Urothelium cell line (cell line): ENCODE results near the gene KRR1.
A peak's percentile ranks its signal among the peaks of the same experiment; 100 is the strongest.
"Not testable (repeated sequence)": the region's sequence is repeated elsewhere in the genome, so short reads cannot be mapped to it uniquely, and the experiment has no call there.

Source experiments
- DNase-seq: peaks from one replicate; pipeline ENCODE4 v3.0.0; 2011; ENCODE audit warnings: low spot score, mixed read lengths
- FAIRE-seq: peaks from 2 replicates; lab custom pipeline; 2011; peaks lifted over from hg19 to GRCh38; lab: Jason Lieb, UNC

KRR1 gene

DNA sequence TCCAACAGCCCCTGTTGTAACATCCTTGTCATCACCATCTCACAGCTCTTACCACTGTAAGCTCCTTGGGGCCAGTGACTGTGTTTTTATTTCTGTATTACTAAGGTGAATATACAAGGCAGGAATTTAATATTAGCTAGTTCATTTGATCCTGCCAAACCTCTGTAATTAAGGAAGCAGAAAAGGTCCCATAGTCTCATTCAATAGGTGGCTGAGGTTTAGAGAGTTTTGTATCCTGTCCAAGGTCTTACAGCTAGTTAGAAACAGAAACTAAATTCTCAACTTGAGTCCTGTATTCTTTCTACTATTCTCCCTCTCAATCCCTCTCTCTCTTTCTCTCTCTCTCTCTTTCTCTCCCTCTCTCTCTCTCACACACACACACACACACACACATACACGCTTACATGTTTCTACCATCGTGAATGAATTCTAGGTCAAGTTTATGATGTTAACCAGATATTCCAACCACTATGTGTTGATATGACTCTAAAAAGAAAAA, 31.4 kb downstream of the KRR1 start:
- no peak for FAIRE-seq

DNA sequence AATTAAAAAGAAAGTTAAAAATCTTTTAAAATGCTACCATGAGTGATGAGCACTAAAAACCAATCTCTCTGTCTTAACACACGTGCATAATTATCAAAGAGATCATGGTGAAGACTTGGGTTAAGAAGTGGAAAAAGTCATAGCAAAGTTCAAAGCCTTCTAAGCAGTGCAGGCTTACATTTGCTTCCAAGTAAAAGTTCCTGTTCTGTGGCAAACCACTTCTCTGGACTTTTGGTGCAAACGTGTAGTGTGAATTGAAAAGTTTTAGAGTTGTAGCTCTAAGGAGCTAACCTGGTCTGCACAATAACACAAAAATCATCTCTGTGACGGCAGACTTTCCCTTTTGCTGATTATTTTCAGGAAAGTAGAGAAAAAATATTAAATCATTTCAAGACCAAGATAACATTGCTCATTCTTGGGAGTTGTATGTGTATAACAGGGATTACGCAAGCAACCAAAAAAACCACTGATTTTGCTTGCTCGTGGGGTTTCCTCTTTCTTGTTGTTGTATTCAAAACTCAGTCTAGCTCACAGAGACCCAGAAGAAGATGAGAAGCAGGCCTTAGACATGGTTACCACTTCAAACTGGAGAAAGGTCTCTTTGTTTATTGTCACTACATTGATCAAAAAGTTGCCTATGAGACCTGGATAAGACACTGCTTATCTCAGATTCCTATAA, 33.2 kb downstream of the KRR1 start:
- FAIRE-seq (no peak), DNase-seq (no peak)

More for the DNA sequence above, 31.4 kb downstream of the KRR1 start:
- DNase-seq: no peak

DNA sequence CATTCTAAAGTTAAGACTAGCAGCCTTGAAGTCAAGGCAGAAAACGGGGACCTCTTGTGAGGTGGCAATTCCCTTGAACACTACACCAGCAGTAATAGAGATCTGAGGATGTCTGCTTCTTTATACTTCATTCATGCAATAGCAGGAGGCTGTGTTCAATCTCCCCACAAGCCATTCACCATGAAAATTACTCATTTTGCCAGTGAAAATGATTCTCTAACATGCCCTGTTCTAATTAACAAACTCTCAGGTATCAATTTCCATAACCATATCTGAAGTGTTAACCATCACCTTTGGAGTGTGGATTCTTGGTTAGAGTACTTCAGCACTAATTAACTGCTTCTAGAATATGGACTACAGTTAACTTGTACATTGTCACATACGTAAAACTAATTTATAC, 34.3 kb downstream of the KRR1 start:
- FAIRE-seq: no peak

DNA sequence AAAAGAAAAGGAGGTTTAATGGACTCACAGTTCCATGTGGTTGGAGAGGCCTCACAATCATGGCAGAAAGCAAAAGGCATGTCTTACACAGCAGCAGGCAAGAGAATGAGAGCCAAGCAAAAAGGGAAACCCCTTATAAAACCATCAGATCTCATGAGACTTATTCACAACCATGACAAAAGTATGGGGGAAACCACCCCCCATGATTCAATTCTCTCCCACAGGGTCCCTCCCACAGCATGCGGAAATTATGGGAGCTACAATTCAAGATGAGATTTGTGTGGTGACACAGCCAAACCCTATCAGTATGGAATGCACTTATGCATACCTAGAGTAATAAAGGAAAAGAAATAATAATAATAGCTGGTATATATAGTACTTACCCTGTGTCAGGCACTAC, 35.3 kb downstream of the KRR1 start:
- DNase-seq: no peak
- no peak for FAIRE-seq

More for the DNA sequence above, 34.3 kb downstream of the KRR1 start:
- DNase-seq: no peak

DNA sequence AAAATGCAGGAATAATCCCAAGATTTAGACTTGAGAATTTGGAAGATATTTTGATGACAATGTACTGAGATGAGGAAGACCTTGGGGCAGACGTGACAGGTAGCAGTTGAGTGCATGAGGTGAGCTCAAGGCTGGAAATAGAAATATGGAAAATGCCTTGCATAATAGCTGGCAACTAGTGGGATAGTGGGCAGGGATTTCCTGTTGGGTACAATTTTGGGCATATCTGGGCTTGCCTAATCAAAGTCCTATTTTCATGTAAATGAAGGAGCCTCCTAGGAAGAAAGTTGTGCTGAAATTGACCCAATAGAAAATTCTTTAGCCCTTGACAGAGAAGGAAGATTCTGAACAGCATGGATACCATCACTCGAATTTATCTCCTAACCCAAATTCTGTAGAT, 37.3 kb downstream of the KRR1 start:
- FAIRE-seq (no peak), DNase-seq (no peak)

DNA sequence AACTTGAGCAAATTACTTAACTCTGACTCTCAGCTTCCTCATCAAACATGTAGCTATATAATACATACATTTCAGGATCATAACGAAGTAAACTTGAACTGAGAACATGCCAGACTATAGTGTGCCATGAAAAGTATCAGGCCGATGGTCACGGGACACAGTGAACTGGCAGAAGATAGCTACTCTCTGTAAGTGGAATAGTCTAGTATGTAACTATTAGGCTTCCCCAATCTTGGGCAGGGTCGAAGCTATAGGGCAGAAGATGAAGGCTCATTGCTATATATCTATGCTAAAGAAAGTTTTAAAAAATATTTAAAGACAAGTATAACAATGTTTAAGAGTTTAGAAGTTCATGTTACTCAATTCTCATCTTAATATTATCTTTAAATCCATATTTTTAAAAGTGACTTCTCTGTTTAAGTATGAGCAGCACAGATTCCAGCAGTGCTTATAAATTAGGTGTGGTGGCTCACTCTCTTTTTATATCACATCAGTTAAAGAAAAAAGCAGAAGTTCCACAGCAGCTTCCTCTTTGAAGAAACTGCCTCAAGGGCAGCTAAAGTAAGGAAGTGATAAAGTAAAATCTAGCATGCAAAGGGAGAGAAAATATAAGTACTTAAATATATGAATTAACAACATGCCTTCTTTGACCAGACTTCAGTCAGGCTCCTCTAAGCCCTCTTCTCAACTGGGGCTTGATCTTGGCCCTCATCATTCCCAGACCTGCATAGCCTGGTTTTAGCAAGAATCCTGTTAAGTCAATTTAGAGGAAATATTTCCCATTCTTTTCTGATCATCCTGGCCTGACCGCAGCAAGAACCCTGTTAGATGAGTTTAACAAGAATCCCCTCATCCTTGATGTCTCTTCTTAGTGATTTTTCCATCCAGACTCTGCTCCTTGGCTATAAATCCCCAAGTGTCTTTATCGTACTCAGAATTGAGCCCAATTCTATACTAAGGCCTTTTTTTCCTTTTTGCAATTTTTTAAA, 39.2 kb downstream of the KRR1 start:
- no peak for DNase-seq
- FAIRE-seq: no peak

DNA sequence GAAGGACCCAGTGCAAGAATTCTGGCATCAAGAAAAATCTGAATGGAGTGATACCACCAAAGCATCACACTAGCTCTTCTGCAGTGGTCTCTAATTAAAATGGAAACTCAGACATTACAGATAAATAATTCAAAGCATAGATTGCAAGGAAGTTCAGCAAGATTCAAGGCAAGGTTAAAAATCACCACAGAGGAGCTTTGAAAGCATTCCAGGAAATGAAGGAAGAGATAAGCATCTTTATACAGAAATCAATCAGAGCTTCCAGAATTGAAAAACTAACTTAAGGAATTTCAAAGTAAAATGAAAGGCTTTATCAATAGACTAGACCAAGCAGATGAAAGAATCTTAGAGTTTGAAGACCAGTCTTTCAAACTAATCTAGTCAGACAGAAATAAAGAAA, 51.2 kb downstream of the KRR1 start:
- DNase-seq: no peak
- no peak for FAIRE-seq

DNA sequence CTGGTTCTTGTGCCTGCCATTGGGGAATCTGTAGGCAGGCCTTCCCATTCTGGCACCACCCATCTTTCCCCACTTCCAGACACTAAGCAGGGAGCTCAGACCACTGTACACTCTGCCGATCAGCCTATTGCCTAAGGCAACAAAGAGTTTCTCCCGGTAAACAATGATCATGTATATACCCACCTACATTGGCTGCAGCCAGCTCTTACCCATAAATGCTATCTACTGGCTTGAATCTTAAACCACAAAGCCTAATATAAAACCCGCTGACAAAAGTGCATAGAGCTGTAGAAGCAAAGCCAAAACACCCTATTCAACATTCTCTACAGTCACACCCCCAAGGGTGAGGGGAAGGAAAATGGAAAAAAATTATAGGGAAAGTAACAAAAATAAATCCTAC, 51.7 kb downstream of the KRR1 start:
- DNase-seq (no peak), FAIRE-seq (no peak)

DNA sequence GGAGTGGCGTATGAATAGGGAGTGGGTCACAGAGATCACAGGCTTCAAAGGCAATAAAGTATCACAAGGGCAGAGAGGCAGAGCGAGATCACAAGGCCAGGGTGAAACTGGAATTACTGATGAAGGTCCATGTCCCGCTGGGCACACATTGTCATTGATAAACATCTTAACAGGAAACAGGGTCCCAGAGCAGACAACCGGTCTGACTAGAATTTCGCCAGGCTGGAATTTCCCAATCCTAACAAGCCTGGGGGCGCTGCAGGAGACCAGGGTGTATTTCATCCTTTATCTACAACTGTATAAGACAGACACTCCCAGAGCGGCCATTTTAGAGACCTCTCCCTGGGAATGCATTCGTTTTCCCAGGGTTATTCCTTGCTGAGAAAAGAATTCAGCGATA, 53.5 kb downstream of the KRR1 start:
- DNase-seq, FAIRE-seq: not testable (repeated sequence)

DNA sequence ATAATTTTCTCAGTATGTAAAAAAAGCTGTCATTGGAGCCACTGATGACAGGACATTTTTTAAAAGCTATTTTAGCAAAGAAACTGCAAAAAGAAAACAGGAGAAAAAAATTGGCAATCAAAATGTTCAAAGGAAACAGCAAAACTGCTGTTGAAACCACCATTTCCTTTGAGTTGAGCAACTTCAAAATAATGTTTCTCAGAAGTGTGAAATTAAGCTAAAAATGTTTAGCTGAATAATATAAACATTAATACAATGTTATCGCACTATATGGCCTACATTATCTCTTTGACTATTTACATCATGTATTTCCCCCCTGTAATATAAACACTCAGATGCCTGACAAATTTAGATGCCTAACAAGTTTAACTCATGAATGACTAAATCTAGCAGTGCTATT, 54.2 kb downstream of the KRR1 start:
- FAIRE-seq (no peak), DNase-seq (no peak)

DNA sequence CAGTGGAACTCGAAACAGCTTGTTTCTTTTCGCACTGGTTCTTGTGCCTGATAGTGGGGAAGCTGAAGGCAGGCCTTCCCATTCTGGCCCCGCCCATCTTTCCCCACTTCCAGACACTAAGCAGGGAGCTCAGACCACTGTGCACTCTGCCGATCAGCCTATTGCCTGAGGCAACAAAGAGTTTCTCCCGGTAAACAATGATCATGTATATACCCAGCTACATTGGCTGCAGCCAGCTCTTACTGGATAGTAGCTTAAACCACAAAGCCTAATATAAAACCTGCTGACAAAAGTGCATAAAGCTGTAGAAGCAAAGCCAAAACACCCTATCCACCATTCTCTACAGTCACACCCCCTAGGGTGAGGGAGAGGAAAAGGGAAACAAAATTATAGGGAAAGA, 55.6 kb downstream of the KRR1 start:
- DNase-seq (no peak), FAIRE-seq (peak; percentile 23)

DNA sequence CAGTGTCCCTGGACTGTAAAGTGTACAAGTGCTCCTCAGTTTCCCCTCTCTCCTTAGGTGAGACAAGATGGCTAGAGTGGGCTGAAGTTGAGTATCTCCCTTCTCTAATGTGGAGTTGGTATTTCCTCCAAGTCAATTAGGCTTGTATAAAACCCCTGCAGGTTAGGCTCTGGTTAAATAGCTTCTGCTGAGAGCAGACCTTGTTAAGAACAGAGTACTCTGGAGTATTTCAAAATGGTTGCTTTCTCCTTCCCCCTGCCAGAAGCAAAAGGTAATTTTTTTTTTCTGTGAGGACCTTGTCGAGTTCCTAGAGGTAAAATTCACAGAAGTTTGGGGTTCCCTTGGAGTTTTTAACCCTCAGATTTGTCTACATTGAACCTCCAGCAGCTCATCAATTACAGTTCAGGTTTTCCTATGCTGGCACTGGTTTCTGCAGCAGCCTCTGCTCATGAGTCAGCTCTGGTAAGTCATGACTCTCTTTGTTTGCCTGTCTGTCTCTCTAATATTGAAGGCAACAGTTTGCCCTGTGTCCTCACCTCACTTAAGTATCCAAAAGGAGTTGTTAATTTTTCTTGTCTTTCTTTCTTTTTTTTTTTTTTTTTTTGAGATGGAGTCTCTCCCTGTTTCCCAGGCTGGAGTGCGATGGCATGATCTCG, 58.6 kb downstream of the KRR1 start:
- FAIRE-seq (no peak), DNase-seq (peak; percentile 11)

DNA sequence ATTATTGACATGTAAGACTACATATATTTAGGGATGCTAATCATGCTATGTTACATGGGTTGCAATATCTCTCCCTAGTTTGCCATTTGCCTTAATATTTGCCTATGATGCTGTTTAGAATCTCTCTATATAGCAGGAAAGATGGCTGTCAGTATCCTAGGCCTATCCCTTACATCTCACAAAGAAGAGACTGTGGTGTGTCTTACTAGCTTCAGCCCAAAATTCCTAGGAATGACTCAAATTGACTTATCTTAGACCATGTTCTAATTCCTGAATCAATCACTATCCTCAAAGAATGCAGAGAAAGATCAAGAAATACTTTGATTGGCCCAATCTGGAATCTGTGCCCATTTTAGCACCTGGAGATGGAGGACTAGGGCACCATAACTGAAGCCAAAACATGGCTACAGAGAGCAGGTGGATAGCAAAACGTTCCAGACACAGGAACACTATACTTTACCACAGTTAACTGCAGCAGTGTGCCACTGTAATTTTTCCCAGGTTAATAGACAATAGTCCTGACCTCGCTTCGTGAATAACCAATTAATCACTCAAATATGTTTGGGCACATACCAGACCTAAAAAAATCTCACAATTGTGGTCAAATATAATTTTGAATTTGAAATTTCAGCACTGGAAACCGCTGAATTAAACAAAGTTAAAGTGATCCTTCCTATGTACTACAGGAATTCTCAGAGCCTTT, 63.6 kb downstream of the KRR1 start:
- DNase-seq (no peak), FAIRE-seq (no peak)

DNA sequence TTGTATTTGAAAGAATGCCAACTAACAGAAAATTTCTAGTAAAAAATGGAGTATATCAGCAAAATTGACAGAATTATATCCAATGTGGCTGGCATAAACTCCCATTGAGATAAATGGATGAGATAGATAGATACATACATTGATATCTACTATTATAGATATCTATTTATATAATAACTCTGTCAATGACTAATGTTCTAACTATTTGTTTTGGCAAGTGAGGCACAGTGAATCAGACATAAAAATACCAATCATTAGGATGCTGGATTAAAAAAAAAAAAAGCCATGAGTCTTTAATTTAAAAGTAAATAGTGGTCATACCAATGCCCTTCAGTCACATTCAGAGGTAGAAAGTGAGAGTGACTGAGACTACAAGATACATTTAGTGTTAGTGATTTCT, 64.6 kb downstream of the KRR1 start:
- FAIRE-seq: no peak
- DNase-seq: peak; percentile 8

DNA sequence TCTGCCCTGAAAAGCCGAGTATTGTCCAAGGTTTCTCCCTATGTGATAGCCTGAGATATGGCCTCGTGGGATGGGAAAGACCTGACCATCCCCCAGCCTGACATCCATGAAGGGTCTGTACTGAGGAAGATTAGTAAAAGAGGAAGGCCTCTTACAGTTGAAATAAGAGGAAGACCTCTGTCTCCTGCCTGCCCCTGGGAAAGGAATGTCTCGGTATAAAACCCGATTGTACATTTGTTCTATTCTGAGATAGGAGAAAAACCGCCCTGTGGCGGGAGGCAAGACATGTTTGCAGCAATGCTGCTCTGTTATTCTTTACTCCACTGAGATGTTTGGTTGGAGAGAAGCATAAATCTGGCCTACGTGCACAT, 66.3 kb downstream of the KRR1 start:
- not testable (repeated sequence) for FAIRE-seq, DNase-seq

DNA sequence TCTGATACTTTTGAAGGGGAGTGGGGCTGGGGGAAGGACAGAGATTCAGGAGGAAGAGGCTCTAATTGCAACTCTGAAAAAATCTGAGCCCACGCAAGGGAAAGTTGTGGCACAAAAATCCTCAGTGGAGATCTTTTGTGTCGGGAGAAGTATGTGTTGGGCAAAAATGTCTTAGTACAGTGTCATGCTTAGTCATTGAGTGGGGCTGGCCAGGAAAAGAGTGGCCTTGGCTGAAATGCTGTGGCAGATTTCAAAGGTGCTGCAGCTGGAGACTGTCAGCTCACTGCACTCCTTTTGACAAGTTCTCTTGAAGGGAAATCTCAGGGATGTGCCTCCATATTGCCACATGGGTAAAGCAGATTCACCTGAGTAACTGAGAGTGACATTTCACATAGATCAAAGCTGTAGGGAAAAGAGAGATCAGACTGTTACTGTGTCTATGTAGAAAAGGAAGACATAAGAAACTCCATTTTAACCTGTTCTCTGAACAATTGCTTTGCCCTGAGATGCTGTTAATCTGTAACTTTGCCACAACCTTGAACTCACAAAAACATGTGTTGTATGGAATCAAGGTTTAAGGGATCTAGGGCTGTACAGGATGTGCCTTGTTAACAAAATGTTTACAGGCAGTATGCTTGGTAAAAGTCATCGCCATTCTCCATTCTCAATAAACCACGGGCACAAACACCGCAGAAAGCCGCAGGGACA, 66.8 kb downstream of the KRR1 start:
- FAIRE-seq (no peak), DNase-seq (peak; percentile 33)

DNA sequence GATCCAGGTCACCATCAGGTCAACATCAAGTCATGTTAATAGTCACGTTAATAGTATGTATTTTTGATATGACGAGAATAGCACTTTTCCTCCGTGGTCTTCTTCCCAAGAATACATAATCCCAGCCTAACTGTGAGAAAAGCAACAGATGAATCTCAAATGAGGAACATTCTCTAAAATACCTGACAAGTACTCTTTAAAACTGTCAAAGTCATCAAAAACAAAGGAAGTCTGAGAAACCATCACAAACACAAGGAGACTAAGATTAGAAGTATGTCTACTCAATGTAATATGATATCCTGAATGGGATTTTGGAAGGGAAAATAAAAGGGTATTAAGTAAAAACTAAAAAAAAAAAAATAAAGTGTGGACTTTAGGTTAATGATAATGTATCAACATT, 67.7 kb downstream of the KRR1 start:
- no peak for FAIRE-seq
- no peak for DNase-seq

DNA sequence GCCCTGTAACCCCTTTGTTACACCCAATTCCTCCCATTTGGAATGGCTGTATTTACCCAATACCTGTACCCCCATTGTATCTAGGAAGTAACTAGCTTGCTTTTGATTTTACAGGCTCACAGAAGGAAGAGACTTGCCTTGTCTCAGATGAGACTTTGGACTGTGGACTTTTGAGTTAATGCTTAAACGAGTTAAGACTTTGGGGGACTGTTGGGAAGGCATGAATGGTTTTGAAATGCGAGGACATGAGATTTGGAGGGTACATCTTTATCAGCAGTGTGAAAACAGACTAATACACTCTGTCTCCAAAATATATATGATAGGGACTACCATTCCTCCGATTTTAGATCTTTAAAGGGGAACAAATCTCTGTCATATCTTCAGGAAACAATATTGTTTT, 69.0 kb downstream of the KRR1 start:
- DNase-seq, FAIRE-seq: not testable (repeated sequence)

DNA sequence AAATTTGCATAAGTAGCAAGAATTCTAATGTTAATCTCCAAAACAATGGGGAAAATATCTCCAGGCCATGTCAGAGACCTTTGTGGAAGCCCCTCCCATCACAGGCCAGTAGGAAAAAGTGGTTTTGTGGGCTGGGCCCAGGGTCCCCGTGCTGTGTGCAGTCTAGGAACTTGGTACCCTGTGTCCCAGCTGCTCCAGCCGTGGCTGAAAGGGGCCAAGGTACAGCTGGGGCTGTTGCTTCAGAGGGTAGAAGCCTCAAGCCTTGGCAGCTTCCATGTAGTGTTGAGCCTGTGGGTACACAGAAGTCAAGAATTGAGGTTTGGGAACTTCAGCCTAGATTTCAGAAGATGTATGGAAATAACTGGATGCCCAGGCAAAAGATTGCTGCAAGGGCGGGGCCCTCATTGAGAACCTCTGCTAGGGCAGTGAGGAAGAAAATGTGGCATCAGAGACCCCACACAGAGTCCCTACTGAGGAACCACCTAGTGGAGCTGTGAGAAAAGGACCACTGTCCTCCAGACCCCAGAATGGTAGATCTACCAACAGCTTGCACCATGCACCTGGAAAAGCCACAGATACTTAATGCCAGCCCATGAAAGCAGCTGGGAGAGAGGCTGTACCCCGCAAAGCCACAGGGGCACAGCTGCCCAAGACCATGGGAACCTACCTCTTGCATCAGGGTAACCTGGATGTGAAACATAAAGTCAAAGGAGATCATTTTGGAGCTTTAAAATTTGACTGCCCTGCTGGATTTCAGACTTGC, 69.5 kb downstream of the KRR1 start:
- DNase-seq, FAIRE-seq: not testable (repeated sequence)
